Measurements from ENCODE around the gene SCAF8. TPM values are rescaled to one million over a fixed set of nuclear protein-coding genes. Genes with fewer than 3 reads are reported as not detected.
"Not testable (repeated sequence)": the region's sequence is repeated elsewhere in the genome, so short reads cannot be mapped to it uniquely, and the experiment has no call there.

The SCAF8 gene
- polyA plus RNA-seq, 1 donor = 34.7 TPM

DNA sequence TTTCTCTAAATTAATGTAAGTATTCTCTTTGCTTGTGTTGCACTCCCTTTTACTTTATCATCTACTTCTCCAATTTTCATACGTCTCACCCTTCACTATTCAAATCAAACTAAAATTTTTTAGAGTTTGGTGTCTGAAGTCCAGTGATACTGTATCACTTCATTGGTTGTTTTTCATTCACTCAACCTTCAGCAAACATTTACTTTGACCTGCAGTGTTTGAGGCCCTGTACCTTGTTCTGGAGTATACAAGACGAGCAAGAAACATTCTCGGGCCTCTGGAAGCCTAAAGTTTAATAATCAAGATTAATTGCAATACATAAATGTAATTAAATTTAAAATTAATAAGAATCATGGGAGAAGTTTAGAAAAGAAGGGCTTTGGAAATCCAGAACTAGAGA, 64.6 kb downstream of the SCAF8 start:
- DNase-seq = no peak
- Histone ChIP-seq H3K4me3 (ENCODE audit: low read length) (no peak overlapping the region), H3K27ac (ENCODE audit: low read length) (no peak overlapping the region), H3K36me3 (ENCODE audit: control insufficient read depth, insufficient read depth, low read length) (peaks cover 48% of the 10 kb centered on the region), H3K9me3 (ENCODE audit: control insufficient read depth, low read depth, low read length) (peaks cover 3% of the 10 kb centered on the region), H3K27me3 (ENCODE audit: control insufficient read depth, insufficient read depth, low read length) (no peaks in the 10 kb centered on the region), H3K4me1 (ENCODE audit: control insufficient read depth, insufficient read depth, low read length) (no peaks in the 10 kb centered on the region)
- WGBS (ENCODE audit: insufficient coverage, low lambda C conversion rate) = 50% methylated on average over 1 of the region's 3 CpGs

DNA sequence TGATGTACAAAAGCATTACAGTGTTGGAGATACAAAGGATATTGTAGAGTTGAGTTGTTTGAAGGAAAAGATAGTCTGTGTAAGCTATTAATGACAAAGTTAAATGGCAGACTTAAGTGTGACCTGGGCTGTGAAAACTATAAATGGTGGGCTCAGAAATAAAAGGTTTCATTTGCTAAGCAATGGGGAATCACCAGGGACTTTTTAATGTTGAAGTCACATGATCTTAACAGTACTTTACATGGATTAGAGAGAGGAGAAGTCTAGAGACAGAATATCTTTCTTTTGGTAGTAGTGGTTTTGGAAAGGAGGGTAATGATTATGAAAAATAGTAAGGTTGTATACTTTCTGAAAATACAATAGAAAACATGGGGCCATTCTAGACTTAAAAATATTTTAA, 67.1 kb downstream of the SCAF8 start:
- no peak for DNase-seq
- no peaks in the 10 kb centered on the region for H3K27me3 ChIP-seq (ENCODE audit: control insufficient read depth, insufficient read depth, low read length)
- no peak overlapping the region for H3K4me3 ChIP-seq (ENCODE audit: low read length)
- H3K36me3 ChIP-seq (ENCODE audit: control insufficient read depth, insufficient read depth, low read length) = peaks cover 35% of the 10 kb centered on the region
- H3K4me1 ChIP-seq (ENCODE audit: control insufficient read depth, insufficient read depth, low read length) = no peaks in the 10 kb centered on the region
- no peak overlapping the region for H3K27ac ChIP-seq (ENCODE audit: low read length)
- H3K9me3 ChIP-seq (ENCODE audit: control insufficient read depth, low read depth, low read length) = peaks cover 3% of the 10 kb centered on the region

DNA sequence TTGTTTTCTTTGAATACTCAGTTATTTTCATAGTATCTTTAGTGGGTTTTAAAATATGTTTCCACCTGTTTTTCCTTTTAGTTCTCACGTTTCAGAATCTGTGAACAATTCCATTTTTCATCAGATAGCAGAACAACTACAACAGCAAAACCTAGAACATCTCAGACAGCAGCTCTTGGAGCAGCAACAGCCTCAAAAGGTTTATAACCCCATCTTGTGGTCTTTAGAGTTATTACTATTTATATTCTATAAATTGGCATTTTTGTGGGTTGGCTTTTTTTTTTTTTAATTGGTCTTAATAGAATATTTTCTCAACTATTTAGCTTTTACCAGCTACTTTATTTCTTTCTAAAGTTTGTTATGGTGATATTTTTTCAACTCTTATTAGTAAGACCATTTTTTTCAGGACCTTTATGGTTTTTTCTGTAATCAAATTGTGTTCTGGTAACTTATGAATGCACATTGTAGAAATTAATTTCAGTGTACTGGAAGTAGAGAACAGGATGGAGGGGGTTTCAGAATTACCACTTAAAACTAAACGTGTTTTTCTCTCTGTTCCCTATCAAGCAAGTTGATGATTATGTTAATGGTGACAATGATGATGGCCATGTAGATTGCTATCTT, 72.2 kb downstream of the SCAF8 start:
- 80% methylated on average over 1 of the region's 2 CpGs for WGBS (ENCODE audit: insufficient coverage, low lambda C conversion rate)
- H3K4me1 ChIP-seq (ENCODE audit: control insufficient read depth, insufficient read depth, low read length) = no peaks in the 10 kb centered on the region
- H3K27ac ChIP-seq (ENCODE audit: low read length) = no peak overlapping the region
- no peaks in the 10 kb centered on the region for H3K9me3 ChIP-seq (ENCODE audit: control insufficient read depth, low read depth, low read length)
- no peaks in the 10 kb centered on the region for H3K27me3 ChIP-seq (ENCODE audit: control insufficient read depth, insufficient read depth, low read length)
- H3K36me3 ChIP-seq (ENCODE audit: control insufficient read depth, insufficient read depth, low read length) = peaks cover 48% of the 10 kb centered on the region
- H3K4me3 ChIP-seq (ENCODE audit: low read length) = no peak overlapping the region
- peak in 1 of 2 donors; percentile 5 for DNase-seq

DNA sequence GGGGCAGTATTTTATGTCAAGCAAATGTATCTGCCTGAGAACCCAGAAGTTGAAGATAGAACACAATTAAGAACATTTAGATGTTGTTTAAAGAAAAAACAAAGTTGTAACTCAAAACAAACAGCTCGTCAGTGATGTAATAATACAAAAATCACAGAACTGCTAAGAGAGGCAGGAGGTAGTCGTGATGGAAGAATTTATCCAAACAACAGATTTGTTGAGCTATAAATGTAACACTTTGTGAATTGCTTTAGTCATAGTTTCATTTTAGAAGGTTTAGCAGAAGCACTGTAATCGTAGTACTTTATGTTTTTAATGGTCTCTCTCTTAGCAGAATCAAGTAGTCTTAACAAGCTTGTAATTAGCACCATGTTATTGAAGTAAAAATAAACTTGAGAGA, 73.6 kb downstream of the SCAF8 start:
- Histone ChIP-seq H3K4me1 (ENCODE audit: control insufficient read depth, insufficient read depth, low read length) (no peaks in the 10 kb centered on the region), H3K9me3 (ENCODE audit: control insufficient read depth, low read depth, low read length) (no peaks in the 10 kb centered on the region), H3K36me3 (ENCODE audit: control insufficient read depth, insufficient read depth, low read length) (peaks cover 56% of the 10 kb centered on the region), H3K4me3 (ENCODE audit: low read length) (no peak overlapping the region), H3K27ac (ENCODE audit: low read length) (no peak overlapping the region), H3K27me3 (ENCODE audit: control insufficient read depth, insufficient read depth, low read length) (no peaks in the 10 kb centered on the region)
- WGBS (ENCODE audit: insufficient coverage, low lambda C conversion rate) = 93% methylated on average over 3 of the region's 3 CpGs
- no peak for DNase-seq

DNA sequence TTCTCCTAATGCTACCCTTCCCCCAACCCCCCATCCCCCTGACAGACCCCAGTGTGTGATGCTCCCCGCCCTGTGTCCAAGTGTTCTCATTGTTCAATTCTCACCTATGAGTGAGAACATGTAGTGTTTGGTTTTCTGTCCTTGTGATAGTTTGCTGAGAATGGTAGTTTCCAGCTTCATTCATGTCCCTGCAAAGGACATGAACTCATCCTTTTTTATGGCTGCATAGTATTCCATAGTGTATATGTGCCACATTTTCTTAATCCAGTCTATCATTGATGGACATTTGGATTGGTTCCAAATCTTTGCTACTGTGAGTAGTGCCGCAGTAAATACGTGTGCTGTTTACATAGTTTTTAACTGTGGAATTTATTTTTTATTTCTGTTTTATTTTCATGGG, 78.4 kb downstream of the SCAF8 start:
- H3K9me3 ChIP-seq (ENCODE audit: control insufficient read depth, low read depth, low read length); DNase-seq; H3K27me3 ChIP-seq (ENCODE audit: control insufficient read depth, insufficient read depth, low read length); H3K4me1 ChIP-seq (ENCODE audit: control insufficient read depth, insufficient read depth, low read length); H3K4me3 ChIP-seq (ENCODE audit: low read length); H3K27ac ChIP-seq (ENCODE audit: low read length): not testable (repeated sequence)
- WGBS (ENCODE audit: insufficient coverage, low lambda C conversion rate) = 100% methylated on average over 2 of the region's 3 CpGs
- H3K36me3 ChIP-seq (ENCODE audit: control insufficient read depth, insufficient read depth, low read length) = peaks cover 79% of the 10 kb centered on the region

DNA sequence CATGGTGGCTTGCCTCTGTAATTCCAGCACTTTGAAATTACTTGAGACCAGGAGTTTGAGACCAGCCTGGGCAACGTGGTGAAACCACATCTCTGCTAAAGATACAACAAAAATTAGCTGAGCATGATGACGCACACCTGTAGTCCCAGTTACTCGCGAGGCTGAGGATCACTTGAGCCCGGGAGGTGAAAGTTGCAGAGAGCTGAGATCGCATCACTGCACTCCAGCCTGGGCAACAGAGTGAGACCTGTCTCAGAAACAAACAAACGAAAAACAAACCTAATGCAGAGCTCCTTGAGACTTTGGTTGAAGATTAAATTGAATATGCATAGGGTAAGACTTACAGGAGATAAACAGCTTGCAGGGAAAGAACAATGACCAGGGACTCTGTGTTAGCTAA, 80.8 kb downstream of the SCAF8 start:
- no CpG with 5 or more reads among the region's 7 CpGs for WGBS (ENCODE audit: insufficient coverage, low lambda C conversion rate)

DNA sequence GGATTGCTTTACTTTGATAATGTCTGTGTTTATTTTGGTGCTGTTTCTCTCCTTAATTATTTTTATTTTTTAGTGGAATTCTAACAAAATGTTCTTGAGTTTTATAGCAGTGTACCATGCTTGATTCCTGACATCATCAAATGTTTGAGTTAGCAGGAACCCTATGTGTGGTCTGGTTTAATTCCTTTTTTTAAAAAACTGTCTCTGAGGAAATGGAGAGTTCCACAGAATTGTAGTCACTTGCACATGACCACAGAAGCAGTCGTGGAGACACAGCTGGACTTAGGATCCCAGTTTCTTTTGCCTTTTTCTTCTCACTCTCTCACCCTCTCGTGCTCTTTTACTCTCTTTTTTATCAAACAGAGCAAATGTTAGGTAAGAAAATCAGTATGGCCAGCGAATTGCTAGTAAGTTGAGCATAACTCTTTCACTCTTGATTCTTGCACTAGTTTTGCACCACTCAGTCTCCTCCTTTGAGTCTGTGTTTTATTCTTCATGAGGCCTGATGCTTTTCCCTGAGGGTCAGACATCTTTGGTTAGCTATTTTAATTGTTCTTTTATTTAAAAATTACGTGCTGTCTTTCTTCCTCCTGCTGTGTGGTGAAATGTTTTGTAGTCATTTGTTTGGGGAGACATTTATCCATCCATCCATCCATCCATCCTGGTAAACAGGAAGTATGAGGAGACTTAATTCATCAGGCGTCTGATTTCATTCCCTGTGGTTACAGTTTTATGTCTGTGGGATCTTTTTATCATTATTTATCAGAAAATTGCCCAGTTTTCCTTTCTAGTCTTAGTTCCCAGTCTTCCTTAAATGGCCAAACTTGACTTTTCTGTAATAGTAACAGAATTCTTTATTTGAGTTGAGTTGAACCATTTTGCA, 83.0 kb downstream of the SCAF8 start:
- Histone ChIP-seq H3K4me3 (ENCODE audit: low read length) (no peak overlapping the region), H3K27me3 (ENCODE audit: control insufficient read depth, insufficient read depth, low read length) (no peaks in the 10 kb centered on the region), H3K4me1 (ENCODE audit: control insufficient read depth, insufficient read depth, low read length) (no peaks in the 10 kb centered on the region), H3K9me3 (ENCODE audit: control insufficient read depth, low read depth, low read length) (no peaks in the 10 kb centered on the region), H3K27ac (ENCODE audit: low read length) (no peak overlapping the region), H3K36me3 (ENCODE audit: control insufficient read depth, insufficient read depth, low read length) (peaks cover 72% of the 10 kb centered on the region)
- WGBS (ENCODE audit: insufficient coverage, low lambda C conversion rate) = 100% methylated on average over 2 of the region's 5 CpGs
- DNase-seq = no peak

More for the DNA sequence above, 80.8 kb downstream of the SCAF8 start:
- H3K4me1 ChIP-seq (ENCODE audit: control insufficient read depth, insufficient read depth, low read length) = no peaks in the 10 kb centered on the region
- no peaks in the 10 kb centered on the region for H3K27me3 ChIP-seq (ENCODE audit: control insufficient read depth, insufficient read depth, low read length)
- H3K36me3 ChIP-seq (ENCODE audit: control insufficient read depth, insufficient read depth, low read length) = peaks cover 70% of the 10 kb centered on the region
- no peaks in the 10 kb centered on the region for H3K9me3 ChIP-seq (ENCODE audit: control insufficient read depth, low read depth, low read length)
- H3K4me3 ChIP-seq (ENCODE audit: low read length) = no peak overlapping the region
- no peak for DNase-seq
- H3K27ac ChIP-seq (ENCODE audit: low read length) = no peak overlapping the region

DNA sequence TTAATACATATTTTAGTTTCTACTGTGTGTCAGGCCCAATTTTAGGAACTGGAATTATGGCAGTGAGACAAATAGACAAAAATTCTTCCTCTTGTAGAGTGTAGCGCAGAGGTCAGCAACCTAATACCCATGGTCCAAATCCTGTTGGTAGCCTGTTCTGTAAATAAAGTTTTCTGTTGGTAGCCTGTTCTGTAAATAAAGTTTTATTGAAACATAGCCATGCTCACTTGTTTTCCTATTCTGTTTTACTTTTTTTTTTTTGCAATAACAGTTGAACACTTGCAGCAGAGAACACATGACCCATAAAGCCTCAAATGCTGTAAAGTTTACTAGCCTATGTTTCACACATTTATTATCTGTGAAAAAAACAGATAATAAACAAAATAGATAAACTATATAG, 87.9 kb downstream of the SCAF8 start:
- no peak overlapping the region for H3K4me3 ChIP-seq (ENCODE audit: low read length)
- no peaks in the 10 kb centered on the region for H3K9me3 ChIP-seq (ENCODE audit: control insufficient read depth, low read depth, low read length)
- H3K36me3 ChIP-seq (ENCODE audit: control insufficient read depth, insufficient read depth, low read length) = peaks cover 67% of the 10 kb centered on the region
- no peaks in the 10 kb centered on the region for H3K4me1 ChIP-seq (ENCODE audit: control insufficient read depth, insufficient read depth, low read length)
- DNase-seq = no peak
- no peaks in the 10 kb centered on the region for H3K27me3 ChIP-seq (ENCODE audit: control insufficient read depth, insufficient read depth, low read length)
- no peak overlapping the region for H3K27ac ChIP-seq (ENCODE audit: low read length)
- no CpG with 5 or more reads among the region's 1 CpG for WGBS (ENCODE audit: insufficient coverage, low lambda C conversion rate)

DNA sequence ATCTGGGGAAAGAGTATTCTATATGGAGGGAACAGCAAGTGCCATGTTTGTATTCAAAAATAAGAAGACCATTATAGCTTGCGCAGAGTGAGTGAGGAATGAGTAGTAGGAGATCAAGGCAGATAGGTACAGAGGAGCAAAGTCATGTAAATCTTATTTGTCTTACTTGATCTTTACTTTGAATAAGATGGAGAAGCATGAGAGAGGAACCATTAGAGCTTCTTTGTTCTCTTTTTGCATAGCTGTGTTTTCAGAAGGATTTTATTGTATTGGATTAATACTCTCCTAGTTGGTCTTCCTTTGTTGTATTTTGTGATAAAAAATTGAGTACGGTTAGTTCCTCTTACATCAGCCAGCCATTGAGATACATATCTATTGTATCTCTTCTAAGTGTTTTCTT, 88.4 kb downstream of the SCAF8 start:
- H3K27me3 ChIP-seq (ENCODE audit: control insufficient read depth, insufficient read depth, low read length) = no peaks in the 10 kb centered on the region
- no peaks in the 10 kb centered on the region for H3K4me1 ChIP-seq (ENCODE audit: control insufficient read depth, insufficient read depth, low read length)
- no peaks in the 10 kb centered on the region for H3K9me3 ChIP-seq (ENCODE audit: control insufficient read depth, low read depth, low read length)
- DNase-seq = no peak
- H3K36me3 ChIP-seq (ENCODE audit: control insufficient read depth, insufficient read depth, low read length) = peaks cover 62% of the 10 kb centered on the region
- no peak overlapping the region for H3K27ac ChIP-seq (ENCODE audit: low read length)
- WGBS (ENCODE audit: insufficient coverage, low lambda C conversion rate) = 83% methylated on average over 2 of the region's 2 CpGs
- no peak overlapping the region for H3K4me3 ChIP-seq (ENCODE audit: low read length)

DNA sequence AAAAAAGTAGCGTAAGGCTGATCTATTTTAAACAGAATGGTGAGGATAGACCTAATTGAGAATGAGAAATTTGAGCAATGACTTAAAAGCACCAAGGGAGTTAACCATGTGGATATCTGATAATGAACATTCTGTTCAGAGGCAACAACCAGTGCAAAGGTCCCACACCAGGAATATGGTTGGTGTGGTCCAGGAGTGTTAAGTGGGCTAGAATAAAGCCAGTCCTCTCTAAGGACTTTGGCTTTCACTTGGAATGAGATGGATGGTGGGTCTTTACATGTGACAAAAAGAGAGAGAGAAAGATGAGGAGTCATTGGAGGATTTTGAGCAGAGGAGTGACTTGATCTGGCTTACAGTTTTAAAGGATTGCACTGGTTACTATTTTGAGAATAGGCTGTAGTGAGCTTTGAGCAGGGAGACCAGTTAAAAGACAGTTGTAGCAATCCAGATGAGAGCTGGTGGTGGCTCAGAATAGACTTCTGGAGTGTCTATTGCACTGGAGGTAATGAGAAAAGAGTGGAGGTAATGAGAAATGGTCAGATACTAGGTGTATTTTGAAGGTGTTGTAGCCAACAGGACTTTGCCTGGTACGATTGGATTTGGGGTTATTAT, 89.8 kb downstream of the SCAF8 start:
- Histone ChIP-seq H3K36me3 (ENCODE audit: control insufficient read depth, insufficient read depth, low read length) (peaks cover 63% of the 10 kb centered on the region), H3K9me3 (ENCODE audit: control insufficient read depth, low read depth, low read length) (no peaks in the 10 kb centered on the region), H3K4me3 (ENCODE audit: low read length) (no peak overlapping the region), H3K27ac (ENCODE audit: low read length) (no peak overlapping the region), H3K27me3 (ENCODE audit: control insufficient read depth, insufficient read depth, low read length) (no peaks in the 10 kb centered on the region), H3K4me1 (ENCODE audit: control insufficient read depth, insufficient read depth, low read length) (no peaks in the 10 kb centered on the region)
- WGBS (ENCODE audit: insufficient coverage, low lambda C conversion rate) = 100% methylated on average over 1 of the region's 2 CpGs
- DNase-seq = no peak
